ENCODE results near the gene ATP5PB.

The ATP5PB gene

DNA sequence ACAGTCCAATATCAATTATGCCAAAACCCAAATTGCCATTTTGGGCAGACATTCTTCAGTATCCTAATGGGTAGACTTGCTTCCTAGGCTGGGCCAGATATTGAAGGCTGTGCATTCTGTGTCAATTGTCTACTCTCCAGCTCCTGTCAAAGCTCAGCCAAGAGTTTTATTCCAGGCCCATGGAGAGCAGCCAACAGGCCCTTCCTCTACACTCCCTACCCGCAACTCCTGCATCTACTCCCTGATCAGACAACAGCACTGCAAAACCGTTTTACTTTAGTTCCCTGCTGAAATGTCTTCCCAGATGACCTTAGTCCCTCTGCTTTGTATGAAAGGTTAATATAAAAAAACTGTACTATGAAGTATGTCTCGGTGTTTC lies 60.7 kb downstream of the ATP5PB start:
- DNase-seq: no peak

DNA sequence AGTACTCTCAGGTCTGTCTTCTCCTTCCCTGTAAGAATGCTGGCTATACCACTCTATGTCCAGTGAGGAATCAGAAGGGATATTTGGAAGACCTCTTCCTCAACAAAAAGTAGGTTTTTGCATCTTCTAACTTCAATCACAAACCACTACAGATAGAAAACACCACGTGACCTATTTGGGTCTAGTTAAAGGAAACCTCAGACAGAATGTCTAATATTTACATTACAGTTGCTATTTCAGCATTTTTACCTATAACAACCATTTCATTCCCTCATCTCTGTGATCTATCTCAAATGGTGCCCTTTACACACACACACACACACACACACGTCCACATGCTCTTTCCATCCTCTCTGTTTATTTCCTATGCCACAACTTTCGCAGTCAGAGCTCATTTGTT lies 62.1 kb downstream of the ATP5PB start:
- no peak for DNase-seq
